ENCODE measurements around the gene LRRC46. TPM values are rescaled to one million over a fixed set of nuclear protein-coding genes. Genes with fewer than 3 reads are reported as not detected.

Gene LRRC46
- total and polyA plus RNA-seq, 2 experiments from 2014 or later: 0.95 TPM; not detected in 1

- H3K36me3 ChIP-seq (ENCODE audit: low read depth): no peaks in the 10 kb centered on the region
- H3K4me2 ChIP-seq (ENCODE audit: unreplicated experiment): no peak overlapping the region
- no peak for DNase-seq
- H4K20me1 ChIP-seq (ENCODE audit: insufficient read depth): no peaks in the 10 kb centered on the region
- H3K4me1 ChIP-seq (ENCODE audit: insufficient read depth): peaks cover 9% of the 10 kb centered on the region
- no peaks in the 10 kb centered on the region for H3K9me3 ChIP-seq (ENCODE audit: low read depth)
- peaks cover 29% of the 10 kb centered on the region for H3K27me3 ChIP-seq (replicated peaks; ENCODE audit: insufficient read depth)
- H3F3A ChIP-seq (ENCODE audit: insufficient read depth): no peaks in the 10 kb centered on the region
- no peaks in the 10 kb centered on the region for H3K79me2 ChIP-seq (ENCODE audit: insufficient read depth)
- in situ Hi-C loops (cut with MboI): no loop called here
- WGBS, 2 experiments (ENCODE audit: low coverage in 1 of 2, low lambda C conversion rate in 2 of 2, missing lambda C conversion rate in 2 of 2): 66 to 75% methylated on average over 8 to 16 of the region's 16 CpGs
- no peak overlapping the region for H3K27ac ChIP-seq
- H3K9ac ChIP-seq: no peak overlapping the region
- no peaks in the 10 kb centered on the region for H3K9me2 ChIP-seq (ENCODE audit: insufficient read depth)
- H2AFZ ChIP-seq: no peak overlapping the region
- H3K4me3 ChIP-seq: no peak overlapping the region
- TF ChIP-seq EZH2 (IDR thresholded peaks at IDR 0.05; ENCODE audit: insufficient read depth, poor library complexity, severe bottlenecking) (no peak), EZH2phosphoT487 (IDR thresholded peaks at IDR 0.05; ENCODE audit: insufficient read depth, low read depth) (no peak)
Measured at GRCh38 chr17:47857551-47858455, 26.3 kb downstream of the LRRC46 start.

- H3K79me2 ChIP-seq (ENCODE audit: insufficient read depth): no peaks in the 10 kb centered on the region
- H3K4me1 ChIP-seq (ENCODE audit: insufficient read depth): peaks cover 19% of the 10 kb centered on the region
- no peak overlapping the region for H3K27ac ChIP-seq
- H3K36me3 ChIP-seq (ENCODE audit: low read depth): no peaks in the 10 kb centered on the region
- H4K20me1 ChIP-seq (ENCODE audit: insufficient read depth): no peaks in the 10 kb centered on the region
- in situ Hi-C loops (cut with MboI): no loop called here
- no peak overlapping the region for H3K4me2 ChIP-seq (ENCODE audit: unreplicated experiment)
- H3K4me3 ChIP-seq: no peak overlapping the region
- H3K27me3 ChIP-seq (replicated peaks; ENCODE audit: insufficient read depth): peaks cover 4% of the 10 kb centered on the region; the same call in 1 of the 2 replicates
- no peak overlapping the region for H3K9ac ChIP-seq
- H3K9me3 ChIP-seq (ENCODE audit: low read depth): no peaks in the 10 kb centered on the region
- no peak overlapping the region for H2AFZ ChIP-seq
- H3F3A ChIP-seq (ENCODE audit: insufficient read depth): no peaks in the 10 kb centered on the region
- no peaks in the 10 kb centered on the region for H3K9me2 ChIP-seq (ENCODE audit: insufficient read depth)
- TF ChIP-seq EZH2 (IDR thresholded peaks at IDR 0.05; ENCODE audit: insufficient read depth, poor library complexity, severe bottlenecking) (no peak), EZH2phosphoT487 (IDR thresholded peaks at IDR 0.05; ENCODE audit: insufficient read depth, low read depth) (no peak)
- DNase-seq: no peak
- WGBS, 2 experiments (ENCODE audit: low coverage in 1 of 2, low lambda C conversion rate in 2 of 2, missing lambda C conversion rate in 2 of 2): 80% methylated on average over 5 of the region's 5 CpGs
Measured at GRCh38 chr17:47860386-47860785, 28.9 kb downstream of the LRRC46 start.

GRCh38 chr17:47862621-47863440 is 31.4 kb downstream of the LRRC46 start:
- Histone ChIP-seq H3F3A (ENCODE audit: insufficient read depth) (no peaks in the 10 kb centered on the region), H3K9ac (peak overlapping the region; percentile 63), H3K4me2 (ENCODE audit: unreplicated experiment) (peak overlapping the region; percentile 74), H3K27me3 (replicated peaks; ENCODE audit: insufficient read depth) (no peaks in the 10 kb centered on the region; the same call in 1 of the 2 replicates), H3K79me2 (ENCODE audit: insufficient read depth) (no peaks in the 10 kb centered on the region), H4K20me1 (ENCODE audit: insufficient read depth) (no peaks in the 10 kb centered on the region), H3K4me1 (ENCODE audit: insufficient read depth) (peaks cover 16% of the 10 kb centered on the region), H2AFZ (peak overlapping the region; percentile 93), H3K36me3 (ENCODE audit: low read depth) (no peaks in the 10 kb centered on the region), H3K4me3 (no peak overlapping the region), H3K9me2 (ENCODE audit: insufficient read depth) (no peaks in the 10 kb centered on the region), H3K9me3 (ENCODE audit: low read depth) (no peaks in the 10 kb centered on the region), H3K27ac (peak overlapping the region; percentile 84)
- in situ Hi-C loops (cut with MboI): no loop called here
- TF ChIP-seq EZH2 (IDR thresholded peaks at IDR 0.05; ENCODE audit: insufficient read depth, poor library complexity, severe bottlenecking): no peak
- TF ChIP-seq EZH2phosphoT487 (IDR thresholded peaks at IDR 0.05; ENCODE audit: insufficient read depth, low read depth): no peak
- 61% methylated on average over 7 of the region's 7 CpGs for WGBS, 2 experiments (ENCODE audit: low coverage in 1 of 2, low lambda C conversion rate in 2 of 2, missing lambda C conversion rate in 2 of 2)
- DNase-seq: peak; percentile 90

GRCh38 chr17:47864791-47865216 is 33.3 kb downstream of the LRRC46 start:
- Histone ChIP-seq H3K79me2 (ENCODE audit: insufficient read depth) (no peaks in the 10 kb centered on the region), H3K4me1 (ENCODE audit: insufficient read depth) (peaks cover 16% of the 10 kb centered on the region), H3K9me2 (ENCODE audit: insufficient read depth) (no peaks in the 10 kb centered on the region), H3F3A (ENCODE audit: insufficient read depth) (no peaks in the 10 kb centered on the region), H3K4me2 (ENCODE audit: unreplicated experiment) (peak overlapping the region; percentile 42), H3K9ac (no peak overlapping the region), H3K36me3 (ENCODE audit: low read depth) (no peaks in the 10 kb centered on the region), H3K9me3 (ENCODE audit: low read depth) (no peaks in the 10 kb centered on the region), H3K4me3 (no peak overlapping the region), H3K27ac (no peak overlapping the region), H2AFZ (peak overlapping the region; percentile 48; the same call in 1 of the 2 replicates), H3K27me3 (replicated peaks; ENCODE audit: insufficient read depth) (no peaks in the 10 kb centered on the region; the same call in 1 of the 2 replicates), H4K20me1 (ENCODE audit: insufficient read depth) (no peaks in the 10 kb centered on the region)
- DNase-seq: peak; percentile 53
- TF ChIP-seq EZH2phosphoT487 (IDR thresholded peaks at IDR 0.05; ENCODE audit: insufficient read depth, low read depth) (no peak), EZH2 (IDR thresholded peaks at IDR 0.05; ENCODE audit: insufficient read depth, poor library complexity, severe bottlenecking) (no peak)
- in situ Hi-C loops (cut with MboI): no loop called here
- 37 to 50% methylated on average over 6 to 7 of the region's 7 CpGs for WGBS, 2 experiments (ENCODE audit: low coverage in 1 of 2, low lambda C conversion rate in 2 of 2, missing lambda C conversion rate in 2 of 2)
